ENCODE results near the gene AQP6.
A peak's percentile ranks its signal among the peaks of the same experiment; 100 is the strongest.

Gene AQP6

GRCh38 chr12:50006754-50007442 lies 34.2 kb downstream of the AQP6 start:
- no peak for TF ChIP-seq Cebpa-rat (IDR thresholded peaks at IDR 0.05)
- H3K4me3 ChIP-seq, result no peak overlapping the region
- H3K27me3 ChIP-seq, result no peaks in the 10 kb centered on the region
- H3K27ac ChIP-seq, result no peak overlapping the region
- peaks cover 0 to 37% (median 24%) of the 10 kb centered on the region in 11 experiments; a peak in 14 of 22 replicates for H4K20me1 ChIP-seq
- H3K9me3 ChIP-seq (replicated peaks in 1 of 11), result no peaks in the 10 kb centered on the region
- peak overlapping the region in 9 of 11 experiments; percentile 0 to 69 (median 36); a peak in 13 of 22 replicates for H3K4me2 ChIP-seq
- peaks cover 6 to 29% (median 24%) of the 10 kb centered on the region in 10 experiments; a peak in 19 of 20 replicates for H3K4me1 ChIP-seq
- H3K36me3 ChIP-seq, result peaks cover 21 to 99% (median 86%) of the 10 kb centered on the region in 11 experiments; a peak in 21 of 22 replicates
- no peak overlapping the region for H3K9ac ChIP-seq

- H3K4me2 ChIP-seq, result peak overlapping the region in 6 of 11 experiments; percentile 2 to 31 (median 10); a peak in 8 of 22 replicates
- peaks cover 15 to 48% (median 21%) of the 10 kb centered on the region in 10 experiments for H3K4me1 ChIP-seq
- peaks cover 11 to 99% (median 90%) of the 10 kb centered on the region in 11 experiments; a peak in 21 of 22 replicates for H3K36me3 ChIP-seq
- no peak overlapping the region for H3K4me3 ChIP-seq
- no peak overlapping the region for H3K27ac ChIP-seq
- no peaks in the 10 kb centered on the region for H3K9me3 ChIP-seq (replicated peaks in 1 of 11)
- H4K20me1 ChIP-seq, result peaks cover 0 to 54% (median 28%) of the 10 kb centered on the region in 11 experiments; a peak in 12 of 22 replicates
- TF ChIP-seq Cebpa-rat (IDR thresholded peaks at IDR 0.05), result no peak
- H3K9ac ChIP-seq, result no peak overlapping the region
- H3K27me3 ChIP-seq, result no peaks in the 10 kb centered on the region
Measured at GRCh38 chr12:50013361-50014147, 40.8 kb downstream of the AQP6 start.

GRCh38 chr12:50014342-50014741 lies 41.6 kb downstream of the AQP6 start:
- Histone ChIP-seq H3K4me3 (no peak overlapping the region), H4K20me1 (peaks cover 0 to 54% (median 35%) of the 10 kb centered on the region in 11 experiments; a peak in 12 of 22 replicates), H3K27me3 (no peaks in the 10 kb centered on the region), H3K27ac (no peak overlapping the region), H3K4me1 (peaks cover 14 to 52% (median 16%) of the 10 kb centered on the region in 10 experiments; a peak in 19 of 20 replicates), H3K36me3 (peaks cover 11 to 97% (median 85%) of the 10 kb centered on the region in 11 experiments; a peak in 21 of 22 replicates), H3K4me2 (peak overlapping the region in 5 of 11 experiments; percentile 2 to 30 (median 7); a peak in 4 of 22 replicates), H3K9ac (no peak overlapping the region), H3K9me3 (replicated peaks in 1 of 11) (no peaks in the 10 kb centered on the region)
- TF ChIP-seq Cebpa-rat (IDR thresholded peaks at IDR 0.05), result no peak

GRCh38 chr12:50016501-50017475 lies 44.0 kb downstream of the AQP6 start:
- peak overlapping the region in 4 of 11 experiments; percentile 41 to 77 (median 61); a peak in 8 of 22 replicates for H3K4me2 ChIP-seq
- no peak for TF ChIP-seq Cebpa-rat (IDR thresholded peaks at IDR 0.05)
- H3K4me3 ChIP-seq, result no peak overlapping the region
- H3K9ac ChIP-seq, result peak overlapping the region in 4 of 11 experiments; percentile 10 to 39 (median 26); a peak in 5 of 22 replicates
- no peaks in the 10 kb centered on the region for H3K9me3 ChIP-seq (replicated peaks in 1 of 11)
- no peaks in the 10 kb centered on the region for H3K27me3 ChIP-seq
- peaks cover 10 to 90% (median 68%) of the 10 kb centered on the region in 11 experiments; a peak in 20 of 22 replicates for H3K36me3 ChIP-seq
- peak overlapping the region in 4 of 11 experiments; percentile 14 to 66 (median 34); a peak in 6 of 22 replicates for H3K27ac ChIP-seq
- peaks cover 0 to 72% (median 49%) of the 10 kb centered on the region in 11 experiments; a peak in 13 of 22 replicates for H4K20me1 ChIP-seq
- H3K4me1 ChIP-seq, result peaks cover 14 to 64% (median 19%) of the 10 kb centered on the region in 10 experiments; a peak in 19 of 20 replicates

- H3K9ac ChIP-seq, result peak overlapping the region in 2 of 11 experiments; percentile 10 to 28; a peak in 3 of 22 replicates
- H4K20me1 ChIP-seq, result peaks cover 0 to 72% (median 49%) of the 10 kb centered on the region in 11 experiments; a peak in 13 of 22 replicates
- no peaks in the 10 kb centered on the region for H3K9me3 ChIP-seq (replicated peaks in 1 of 11)
- H3K4me2 ChIP-seq, result peak overlapping the region in 4 of 11 experiments; percentile 41 to 77 (median 61); a peak in 8 of 22 replicates
- H3K4me1 ChIP-seq, result peaks cover 15 to 72% (median 26%) of the 10 kb centered on the region in 10 experiments; a peak in 19 of 20 replicates
- peaks cover 10 to 88% (median 60%) of the 10 kb centered on the region in 11 experiments; a peak in 20 of 22 replicates for H3K36me3 ChIP-seq
- peak overlapping the region in 4 of 11 experiments; percentile 14 to 66 (median 50); a peak in 7 of 22 replicates for H3K27ac ChIP-seq
- no peak overlapping the region for H3K4me3 ChIP-seq
- no peak for TF ChIP-seq Cebpa-rat (IDR thresholded peaks at IDR 0.05)
- H3K27me3 ChIP-seq, result no peaks in the 10 kb centered on the region
Measured at GRCh38 chr12:50017641-50018040, 44.9 kb downstream of the AQP6 start.

- Histone ChIP-seq H3K27ac (peak overlapping the region in 3 of 11 experiments; percentile 47 to 66 (median 53); a peak in 3 of 22 replicates), H3K27me3 (no peaks in the 10 kb centered on the region), H3K9ac (no peak overlapping the region), H3K4me1 (peaks cover 20 to 77% (median 30%) of the 10 kb centered on the region in 10 experiments), H4K20me1 (peaks cover 0 to 70% (median 49%) of the 10 kb centered on the region in 11 experiments; a peak in 13 of 22 replicates), H3K4me3 (no peak overlapping the region), H3K4me2 (peak overlapping the region in 3 of 11 experiments; percentile 54 to 77 (median 68); a peak in 6 of 22 replicates), H3K36me3 (peaks cover 10 to 88% (median 59%) of the 10 kb centered on the region in 11 experiments; a peak in 20 of 22 replicates), H3K9me3 (replicated peaks in 1 of 11) (no peaks in the 10 kb centered on the region)
- no peak for TF ChIP-seq Cebpa-rat (IDR thresholded peaks at IDR 0.05)
Measured at GRCh38 chr12:50018154-50018553, 45.4 kb downstream of the AQP6 start.

- Histone ChIP-seq H3K4me3 (no peak overlapping the region), H3K4me2 (peak overlapping the region in 2 of 11 experiments; percentile 6 to 15; a peak in 1 of 22 replicates), H4K20me1 (peaks cover 0 to 62% (median 43%) of the 10 kb centered on the region in 11 experiments; a peak in 12 of 22 replicates), H3K27me3 (no peaks in the 10 kb centered on the region), H3K9me3 (replicated peaks in 1 of 11) (no peaks in the 10 kb centered on the region), H3K27ac (no peak overlapping the region), H3K9ac (no peak overlapping the region), H3K36me3 (peaks cover 10 to 87% (median 52%) of the 10 kb centered on the region in 11 experiments; a peak in 20 of 22 replicates), H3K4me1 (peaks cover 20 to 77% (median 31%) of the 10 kb centered on the region in 10 experiments)
- no peak for TF ChIP-seq Cebpa-rat (IDR thresholded peaks at IDR 0.05)
Measured at GRCh38 chr12:50018968-50019367, 46.2 kb downstream of the AQP6 start.

All from BLaER1 treated with 17β-estradiol and CSF1 and Interleukin-3, amounts not matched to agents 10 nM and 100 nM (cell line).